Measurements from ENCODE around the gene UNKL.

The UNKL gene

DNA sequence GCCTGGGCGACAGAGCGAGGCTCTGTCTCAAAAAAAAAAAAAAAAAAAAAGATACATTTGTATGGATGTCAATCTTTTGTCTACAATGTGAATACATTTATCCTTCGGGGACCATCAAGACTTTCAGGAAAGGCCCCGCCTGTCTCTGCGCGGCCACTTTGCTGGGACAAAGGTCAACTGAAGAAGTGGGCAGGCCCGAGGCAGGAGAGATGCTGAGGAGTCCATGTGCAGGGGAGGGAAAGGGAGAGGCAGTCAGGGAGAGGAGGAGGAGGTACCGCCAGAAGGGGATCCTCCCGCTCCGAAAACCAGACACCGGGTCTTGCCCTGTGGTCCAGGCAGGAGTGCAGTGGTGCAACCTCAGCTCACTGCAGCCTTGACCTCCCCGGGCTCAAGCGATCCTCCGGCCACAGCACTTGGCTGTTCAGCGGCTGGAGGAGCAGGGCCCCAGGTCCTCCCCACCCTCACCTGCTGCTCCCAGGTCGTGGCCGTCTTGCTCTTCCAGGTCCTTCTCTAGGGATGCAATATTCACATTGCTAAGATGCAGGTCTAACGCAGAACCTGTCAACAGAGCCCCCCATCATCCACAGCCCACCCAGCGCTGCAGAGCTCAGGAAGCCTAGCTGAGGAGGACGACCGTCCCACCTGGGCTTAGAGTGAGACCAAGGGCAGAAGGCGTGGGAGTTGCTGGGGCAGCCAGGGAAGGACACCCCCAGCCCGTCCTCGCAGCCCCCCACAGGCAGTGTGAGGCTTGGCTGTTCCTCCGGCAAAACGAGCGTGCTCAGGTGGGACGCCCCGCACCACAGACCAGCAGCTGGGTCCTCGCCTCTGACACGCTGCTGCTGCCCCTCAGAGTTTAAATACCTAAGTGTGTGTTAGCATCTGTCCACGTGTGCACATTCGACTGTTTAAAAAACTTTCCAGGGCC lies 43.2 kb downstream of the UNKL start:
- H3K4me3 ChIP-seq (replicated peaks; ENCODE audit: low read depth, low read length), result no peak overlapping the region
- DNase-seq (ENCODE audit: extremely low read depth, low read depth), result no peak
- TF ChIP-seq, protein P1, sequence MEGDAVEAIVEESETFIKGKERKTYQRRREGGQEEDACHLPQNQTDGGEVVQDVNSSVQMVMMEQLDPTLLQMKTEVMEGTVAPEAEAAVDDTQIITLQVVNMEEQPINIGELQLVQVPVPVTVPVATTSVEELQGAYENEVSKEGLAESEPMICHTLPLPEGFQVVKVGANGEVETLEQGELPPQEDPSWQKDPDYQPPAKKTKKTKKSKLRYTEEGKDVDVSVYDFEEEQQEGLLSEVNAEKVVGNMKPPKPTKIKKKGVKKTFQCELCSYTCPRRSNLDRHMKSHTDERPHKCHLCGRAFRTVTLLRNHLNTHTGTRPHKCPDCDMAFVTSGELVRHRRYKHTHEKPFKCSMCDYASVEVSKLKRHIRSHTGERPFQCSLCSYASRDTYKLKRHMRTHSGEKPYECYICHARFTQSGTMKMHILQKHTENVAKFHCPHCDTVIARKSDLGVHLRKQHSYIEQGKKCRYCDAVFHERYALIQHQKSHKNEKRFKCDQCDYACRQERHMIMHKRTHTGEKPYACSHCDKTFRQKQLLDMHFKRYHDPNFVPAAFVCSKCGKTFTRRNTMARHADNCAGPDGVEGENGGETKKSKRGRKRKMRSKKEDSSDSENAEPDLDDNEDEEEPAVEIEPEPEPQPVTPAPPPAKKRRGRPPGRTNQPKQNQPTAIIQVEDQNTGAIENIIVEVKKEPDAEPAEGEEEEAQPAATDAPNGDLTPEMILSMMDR (IDR thresholded peaks at IDR 0.05; ENCODE audit: low read depth, low read length, missing control alignments), result no peak

DNA sequence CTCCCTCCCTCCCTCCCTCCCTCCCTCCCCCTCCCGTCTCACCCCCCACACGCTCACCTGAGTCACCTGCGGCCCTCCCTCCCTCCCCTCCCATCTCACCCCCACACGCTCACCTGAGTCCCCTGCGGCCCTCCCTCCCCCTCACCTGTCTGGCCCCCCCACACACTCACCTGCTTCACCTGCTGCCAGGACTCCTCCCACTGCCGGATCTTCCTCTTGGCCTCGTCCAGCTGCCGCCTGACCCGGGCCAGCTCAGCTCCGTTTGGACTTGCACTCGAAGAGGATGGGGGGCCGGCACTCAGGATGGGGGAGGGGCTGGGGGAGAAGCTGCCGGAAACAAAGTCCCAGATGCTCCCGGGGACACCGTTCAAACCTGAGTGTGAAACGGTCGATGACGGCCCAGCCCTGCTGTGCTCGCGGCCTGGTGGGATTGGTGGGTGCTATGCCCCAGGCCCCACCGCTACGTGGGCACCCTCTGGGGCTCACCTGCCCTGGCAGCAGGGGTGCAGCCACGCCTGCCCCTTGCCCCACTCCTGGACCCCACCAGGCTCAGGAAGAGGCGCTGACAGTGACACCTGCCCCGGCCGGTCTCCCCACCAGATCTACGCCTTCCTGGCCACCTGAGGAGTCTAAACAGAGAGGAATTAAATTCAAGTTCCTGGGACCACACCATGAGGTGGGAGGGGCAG lies 46.9 kb downstream of the UNKL start:
- TF ChIP-seq, protein P1 (IDR thresholded peaks at IDR 0.05; ENCODE audit: low read depth, low read length, missing control alignments), result no peak
- no peak overlapping the region for H3K4me3 ChIP-seq (replicated peaks; ENCODE audit: low read depth, low read length)
- DNase-seq (ENCODE audit: extremely low read depth, low read depth), result no peak

DNA sequence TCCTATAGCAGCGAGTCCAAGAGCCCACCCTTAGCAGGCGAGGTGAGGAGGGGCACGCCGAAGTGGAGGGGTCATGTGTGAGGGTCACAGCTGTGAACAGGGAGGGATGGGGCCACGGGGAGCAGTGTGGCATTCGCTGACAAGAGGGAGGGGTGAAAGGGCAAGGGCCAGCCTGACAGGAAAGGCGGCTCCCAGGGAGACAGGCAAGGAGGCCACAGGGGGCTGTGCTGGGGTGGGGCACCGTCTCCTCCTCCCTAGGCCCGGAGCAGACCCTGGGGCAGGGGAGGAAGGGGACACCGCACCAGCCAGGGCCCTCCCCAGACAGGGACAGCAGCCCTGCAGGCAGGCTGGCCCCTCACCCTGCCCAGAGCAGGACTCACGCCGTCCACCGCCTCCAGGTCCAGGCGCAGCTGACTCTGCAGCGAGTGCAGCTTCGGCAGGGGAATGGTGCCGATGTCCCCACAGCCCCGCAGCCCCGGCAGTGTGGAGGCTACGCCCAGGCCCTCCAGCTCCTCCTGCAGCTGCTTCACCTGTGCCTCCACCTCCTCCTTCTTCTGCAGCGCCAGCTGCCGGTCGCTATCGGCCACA lies 47.7 kb downstream of the UNKL start:
- TF ChIP-seq, protein P1 (IDR thresholded peaks at IDR 0.05; ENCODE audit: low read depth, low read length, missing control alignments), result no peak
- DNase-seq (ENCODE audit: extremely low read depth, low read depth), result no peak
- no peak overlapping the region for H3K4me3 ChIP-seq (replicated peaks; ENCODE audit: low read depth, low read length)

DNA sequence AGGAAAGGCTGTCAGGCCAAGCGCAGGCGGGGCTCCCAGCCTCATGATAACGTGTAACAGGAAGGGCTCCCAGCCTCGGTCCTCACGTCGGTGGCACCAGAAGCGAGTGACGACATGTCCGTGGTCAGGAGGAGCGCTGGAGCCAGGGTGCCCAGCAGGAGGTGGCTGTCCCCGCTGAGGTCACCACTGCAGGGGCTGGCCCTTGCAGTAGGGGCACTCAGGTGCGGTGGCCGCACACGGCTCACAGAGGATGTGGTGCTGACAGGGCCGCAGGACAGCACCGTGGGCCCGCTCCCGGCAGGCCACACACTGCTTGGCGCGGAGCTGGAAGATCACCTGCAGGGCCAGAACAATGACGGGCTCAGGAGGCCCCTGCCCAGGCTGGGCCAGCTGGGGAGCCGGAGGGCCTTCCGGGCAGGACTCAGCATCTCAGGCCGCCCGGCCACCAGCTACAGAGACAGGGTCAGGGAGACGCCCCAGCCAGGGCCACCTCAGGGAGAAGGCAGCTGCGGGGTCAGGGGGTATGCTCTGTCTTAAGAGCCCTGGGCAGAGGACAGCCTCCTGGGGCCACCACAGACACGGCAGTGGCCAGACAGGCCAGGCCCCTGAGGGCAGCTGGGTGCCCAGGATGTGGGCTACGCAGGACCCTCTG lies 48.3 kb downstream of the UNKL start:
- H3K4me3 ChIP-seq (replicated peaks; ENCODE audit: low read depth, low read length), result no peak overlapping the region
- TF ChIP-seq, protein P1 (IDR thresholded peaks at IDR 0.05; ENCODE audit: low read depth, low read length, missing control alignments), result no peak
- DNase-seq (ENCODE audit: extremely low read depth, low read depth), result no peak

DNA sequence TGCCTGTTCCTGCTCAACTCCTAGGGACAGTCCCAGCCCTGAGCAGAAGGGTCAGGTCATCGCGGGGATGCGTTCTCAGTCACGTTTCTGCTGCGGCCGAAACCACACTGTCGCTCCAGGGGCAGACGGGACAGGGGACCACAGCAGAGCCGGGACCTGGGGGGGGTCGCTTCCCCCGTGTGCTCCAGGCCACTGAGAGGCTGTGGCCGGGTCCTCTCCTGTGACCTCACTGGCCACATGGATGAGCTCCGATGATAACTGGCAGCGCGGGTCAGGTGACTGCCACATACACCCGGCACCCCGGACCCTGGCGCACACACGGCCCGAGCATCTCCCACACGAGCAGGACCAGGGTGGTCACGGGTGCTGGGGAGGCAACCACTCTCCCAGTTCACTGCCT lies 50.0 kb downstream of the UNKL start:
- TF ChIP-seq, protein P1 (IDR thresholded peaks at IDR 0.05; ENCODE audit: low read depth, low read length, missing control alignments), result no peak
- no peak for DNase-seq (ENCODE audit: extremely low read depth, low read depth)
- H3K4me3 ChIP-seq (replicated peaks; ENCODE audit: low read depth, low read length), result no peak overlapping the region

DNA sequence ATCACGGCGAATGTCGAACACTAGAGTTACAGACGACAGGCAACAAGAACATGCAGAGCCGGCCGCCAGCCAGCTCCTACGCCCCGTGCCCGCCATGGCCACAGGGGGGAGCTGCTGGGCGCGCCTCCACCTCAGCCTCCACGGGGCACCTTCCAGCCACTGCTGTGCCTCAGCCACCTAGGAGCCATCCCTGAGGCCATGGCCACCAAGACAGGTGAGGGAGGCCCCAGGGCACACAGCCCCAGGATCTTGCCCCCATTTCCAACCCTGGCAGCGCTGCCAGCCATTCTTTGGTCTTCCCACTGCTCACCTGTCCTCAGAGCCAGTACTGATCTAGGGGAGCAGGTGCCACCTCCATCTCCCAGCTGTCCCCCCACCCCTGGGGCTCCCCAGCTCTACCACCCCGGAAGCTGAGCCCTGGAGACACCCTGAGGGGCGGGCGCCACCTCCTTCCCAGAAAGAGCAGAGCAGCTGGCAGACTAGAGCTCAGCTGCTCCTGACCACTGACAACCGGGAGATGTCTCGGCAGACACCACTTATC lies 50.9 kb downstream of the UNKL start:
- no peak for DNase-seq (ENCODE audit: extremely low read depth, low read depth)
- H3K4me3 ChIP-seq (replicated peaks; ENCODE audit: low read depth, low read length), result no peak overlapping the region
- TF ChIP-seq, protein P1 (IDR thresholded peaks at IDR 0.05; ENCODE audit: low read depth, low read length, missing control alignments), result peak; percentile 74

Measured in HFF-Myc (cell line).